Measurements from ENCODE around the gene MRPL30. TPM values are rescaled to one million over a fixed set of nuclear protein-coding genes. Genes with fewer than 3 reads are reported as not detected.
"Not testable (repeated sequence)": the region's sequence is repeated elsewhere in the genome, so short reads cannot be mapped to it uniquely, and the experiment has no call there.

The MRPL30 gene
- polyA plus RNA-seq, 1 of the 3 experiments (the other 2 are of a cell fraction): 14.9 TPM

DNA sequence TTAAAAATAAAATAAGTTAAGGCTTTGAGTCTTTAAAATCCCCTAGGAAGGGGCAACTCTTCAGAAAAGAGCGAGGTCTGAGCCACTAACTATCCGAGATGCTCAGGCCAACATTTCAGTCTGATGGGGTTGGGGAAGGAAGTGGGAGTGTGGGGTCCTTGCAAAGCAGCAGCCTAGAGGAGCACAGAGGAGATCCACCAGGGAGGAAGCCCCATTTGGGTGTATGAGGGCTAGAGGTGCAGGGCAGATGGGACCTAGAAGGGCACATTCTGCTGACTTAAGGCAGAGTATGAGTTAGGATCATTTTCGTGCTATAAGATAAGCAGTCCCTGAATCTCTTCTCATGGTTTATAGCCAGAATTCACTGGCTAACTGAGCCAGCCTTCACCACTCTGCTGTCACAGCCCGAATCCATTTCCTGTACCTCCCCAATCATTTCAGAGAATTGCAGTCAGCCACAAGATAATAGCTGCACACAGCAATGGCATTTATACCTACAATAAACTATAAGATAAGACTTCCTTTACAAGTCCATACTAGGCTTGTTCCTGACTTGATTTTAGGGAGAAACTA is 37.0 kb downstream of the MRPL30 start:
- no peak for DNase-seq

DNA sequence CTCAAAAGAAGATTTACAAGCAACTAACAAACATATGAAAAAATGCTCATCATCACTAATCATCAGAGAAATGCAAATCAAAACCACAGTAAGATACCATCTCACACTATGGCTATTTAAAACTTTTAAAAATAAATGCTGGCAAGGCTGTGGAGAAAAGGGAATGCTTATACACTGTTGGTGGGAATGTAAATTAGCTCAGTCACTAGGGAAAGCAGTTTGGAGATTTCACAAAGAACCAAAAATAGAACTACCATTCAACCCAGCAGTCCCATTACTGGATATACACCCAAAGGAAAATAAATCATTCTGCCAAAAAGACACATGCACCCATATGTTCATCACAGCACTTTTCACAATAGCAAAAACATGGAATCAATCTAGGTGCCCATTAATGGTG is 52.2 kb downstream of the MRPL30 start:
- CTCF ChIA-PET; H3K79me2 ChIP-seq (ENCODE audit: insufficient read depth); H3F3A ChIP-seq (replicated peaks; ENCODE audit: insufficient read depth); H2AFZ ChIP-seq (ENCODE audit: low read depth); H3K9ac ChIP-seq; H3K4me2 ChIP-seq; H3K4me3 ChIP-seq (ENCODE audit: low read depth in 2 of 2, low read length in 1 of 2); DNase-seq; H4K20me1 ChIP-seq (ENCODE audit: insufficient read depth); H3K4me1 ChIP-seq (ENCODE audit: control insufficient read depth in 1 of 2, insufficient read depth in 2 of 2, low read depth in 1 of 2, low read length in 1 of 2); POLR2A ChIA-PET; H3K9me3 ChIP-seq; H3K9me2 ChIP-seq; H3K27ac ChIP-seq (ENCODE audit: low read depth in 2 of 2, low read length in 1 of 2); H3K27me3 ChIP-seq (ENCODE audit: insufficient read depth); H3K36me3 ChIP-seq (replicated peaks in 1 of 2; ENCODE audit: control insufficient read depth in 1 of 2, insufficient read depth in 2 of 2, low read length in 1 of 2): not testable (repeated sequence)

More for the DNA sequence above, 37.0 kb downstream of the MRPL30 start:
- WGBS (ENCODE audit: low lambda C conversion rate): 78% methylated on average over 4 of the region's 4 CpGs
- TF ChIP-seq EZH2phosphoT487 (IDR thresholded peaks at IDR 0.05; ENCODE audit: borderline replicate concordance, low read depth) (no peak), ELF1 (IDR thresholded peaks at IDR 0.05) (no peak), GABPA (IDR thresholded peaks at IDR 0.05; ENCODE audit: low read depth) (no peak), RAD21 (IDR thresholded peaks at IDR 0.05; ENCODE audit: low read length) (no peak), EP300 (IDR thresholded peaks at IDR 0.05; ENCODE audit: borderline replicate concordance in 1 of 2, low read depth in 1 of 2, low read length in 1 of 2) (no peak), MXI1 (IDR thresholded peaks at IDR 0.05; ENCODE audit: low read depth, low read length) (no peak), SIN3A (IDR thresholded peaks at IDR 0.05; ENCODE audit: borderline replicate concordance, low read depth, low read length) (no peak), FOXJ3 (CRISPR knock-in tag; IDR thresholded peaks at IDR 0.05) (no peak), TEAD4 (IDR thresholded peaks at IDR 0.05; ENCODE audit: borderline replicate concordance, insufficient read depth) (no peak), RXRA (IDR thresholded peaks at IDR 0.05; ENCODE audit: borderline replicate concordance, low read depth) (no peak), SMC3 (IDR thresholded peaks at IDR 0.05; ENCODE audit: low read depth, low read length) (no peak), FOXM1 (IDR thresholded peaks at IDR 0.05; ENCODE audit: low read depth) (no peak), NFIC (IDR thresholded peaks at IDR 0.05; ENCODE audit: borderline replicate concordance) (no peak)
- TF ChIP-seq, protein P1, sequence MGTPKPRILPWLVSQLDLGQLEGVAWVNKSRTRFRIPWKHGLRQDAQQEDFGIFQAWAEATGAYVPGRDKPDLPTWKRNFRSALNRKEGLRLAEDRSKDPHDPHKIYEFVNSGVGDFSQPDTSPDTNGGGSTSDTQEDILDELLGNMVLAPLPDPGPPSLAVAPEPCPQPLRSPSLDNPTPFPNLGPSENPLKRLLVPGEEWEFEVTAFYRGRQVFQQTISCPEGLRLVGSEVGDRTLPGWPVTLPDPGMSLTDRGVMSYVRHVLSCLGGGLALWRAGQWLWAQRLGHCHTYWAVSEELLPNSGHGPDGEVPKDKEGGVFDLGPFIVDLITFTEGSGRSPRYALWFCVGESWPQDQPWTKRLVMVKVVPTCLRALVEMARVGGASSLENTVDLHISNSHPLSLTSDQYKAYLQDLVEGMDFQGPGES (IDR thresholded peaks at IDR 0.05; ENCODE audit: low read depth, low read length): no peak
- no peaks in the 10 kb centered on the region for H3K79me2 ChIP-seq (ENCODE audit: insufficient read depth)
- ChIA-PET POLR2A (no interaction called here), CTCF (no interaction called here)
- H3K4me3 ChIP-seq (ENCODE audit: low read depth in 2 of 2, low read length in 1 of 2): no peak overlapping the region
- no peak overlapping the region for H3K27ac ChIP-seq (ENCODE audit: low read depth in 2 of 2, low read length in 1 of 2)
- H3K4me1 ChIP-seq (ENCODE audit: control insufficient read depth in 1 of 2, insufficient read depth in 2 of 2, low read depth in 1 of 2, low read length in 1 of 2): no peaks in the 10 kb centered on the region
- no peaks in the 10 kb centered on the region for H3K9me3 ChIP-seq
- no peak overlapping the region for H3K4me2 ChIP-seq
- H2AFZ ChIP-seq (ENCODE audit: low read depth): no peak overlapping the region
- no peak overlapping the region for H3K9ac ChIP-seq
- no peaks in the 10 kb centered on the region for H3K27me3 ChIP-seq (ENCODE audit: insufficient read depth)
- no peaks in the 10 kb centered on the region for H3K9me2 ChIP-seq
- H4K20me1 ChIP-seq (ENCODE audit: insufficient read depth): no peaks in the 10 kb centered on the region
- no peaks in the 10 kb centered on the region for H3K36me3 ChIP-seq (replicated peaks in 1 of 2; ENCODE audit: control insufficient read depth in 1 of 2, insufficient read depth in 2 of 2, low read length in 1 of 2)
- H3F3A ChIP-seq (replicated peaks; ENCODE audit: insufficient read depth): no peaks in the 10 kb centered on the region

All from SK-N-SH (cell line).